ENCODE measurements around the gene HHIPL1.

- TF ChIP-seq CTCF (IDR thresholded peaks at IDR 0.05) = no peak
- TF ChIP-seq POLR2A (IDR thresholded peaks at IDR 0.05) = no peak
- TF ChIP-seq POLR2AphosphoS5 (IDR thresholded peaks at IDR 0.05) = no peak
Measured at GRCh38 chr14:99643343-99643742, 1.6 kb upstream of the HHIPL1 start.

Data from breast epithelium (tissue), 3 donors.